Muscle layer of duodenum (tissue), 2 donors: Measurements from ENCODE around the gene HOXA4.

Source experiments
- H3K27ac ChIP-seq: one replicate; pipeline ENCODE4 v1.7.0; 2013; ENCODE audit warnings: mild to moderate bottlenecking, low read length
- H3K27me3 ChIP-seq: one replicate; pipeline ENCODE4 v1.7.0; 2013; ENCODE audit warnings: low read depth, mild to moderate bottlenecking, control low read depth, low read length
- H3K36me3 ChIP-seq, 2 donors: one replicate each; pipeline ENCODE4 v1.7.0; 2013; ENCODE audit warnings: low read length in 2 of 2, control low read depth in 1 of 2, mild to moderate bottlenecking in 1 of 2; ENCODE audit not compliant: insufficient read depth in 2 of 2, control insufficient read depth in 1 of 2
- H3K4me1 ChIP-seq, 2 donors: one replicate each; pipeline ENCODE4 v1.7.0; 2013; ENCODE audit warnings: low read length in 2 of 2, mild to moderate bottlenecking in 2 of 2, control low read depth in 1 of 2, moderate library complexity in 1 of 2; ENCODE audit not compliant: insufficient read depth in 2 of 2, control insufficient read depth in 1 of 2
- H3K4me3 ChIP-seq, 2 donors: one replicate each; pipeline ENCODE4 v1.7.0; 2013; ENCODE audit warnings: low read length in 2 of 2, low read depth in 1 of 2, mild to moderate bottlenecking in 1 of 2
- H3K9me3 ChIP-seq, 2 donors: one replicate each; pipeline ENCODE4 v1.7.0; 2013; ENCODE audit warnings: low read length in 2 of 2, control low read depth in 1 of 2, mild to moderate bottlenecking in 1 of 2; ENCODE audit not compliant: control insufficient read depth in 1 of 2
- donor health status: healthy.

Gene HOXA4

GRCh38 chr7:27130540-27131389 is at the start of gene HOXA4:
TSS of gene HOXA4 (minus strand) at chr7:27130757. CDS start at chr7:27130733, 24 bp downstream.
- Histone ChIP-seq H3K27me3 (no peaks in the 10 kb centered on the region), H3K9me3 (no peaks in the 10 kb centered on the region), H3K36me3 (no peaks in the 10 kb centered on the region), H3K4me1 (peaks cover 34 to 57% of the 10 kb centered on the region in 2 donors), H3K4me3 (peak within 1 kb of the TSS; percentile 64 to 70), H3K27ac (peak within 1 kb of the TSS; percentile 86)

- no peaks in the 10 kb centered on the region for H3K9me3 ChIP-seq
- H3K27me3 ChIP-seq = peaks cover 92% of the 10 kb centered on the region
- H3K36me3 ChIP-seq = no peaks in the 10 kb centered on the region
- H3K4me1 ChIP-seq = peaks cover 4 to 33% of the 10 kb centered on the region in 2 donors
- H3K4me3 ChIP-seq = peak overlapping the region; percentile 7 to 33
- no peak overlapping the region for H3K27ac ChIP-seq
These were observed 49.2 kb upstream of the HOXA4 start for GRCh38 chr7:27179503-27180430.

GRCh38 chr7:27179030-27179429 is 48.5 kb upstream of the HOXA4 start:
- no peaks in the 10 kb centered on the region for H3K36me3 ChIP-seq
- peaks cover 4 to 33% of the 10 kb centered on the region in 2 donors for H3K4me1 ChIP-seq
- H3K9me3 ChIP-seq = no peaks in the 10 kb centered on the region
- H3K4me3 ChIP-seq = no peak overlapping the region
- no peak overlapping the region for H3K27ac ChIP-seq
- peaks cover 95% of the 10 kb centered on the region for H3K27me3 ChIP-seq

GRCh38 chr7:27178366-27178765 is 47.8 kb upstream of the HOXA4 start:
- H3K27ac ChIP-seq = no peak overlapping the region
- H3K9me3 ChIP-seq = no peaks in the 10 kb centered on the region
- peaks cover 4 to 33% of the 10 kb centered on the region in 2 donors for H3K4me1 ChIP-seq
- H3K36me3 ChIP-seq = no peaks in the 10 kb centered on the region
- no peak overlapping the region for H3K4me3 ChIP-seq
- H3K27me3 ChIP-seq = peaks cover 93% of the 10 kb centered on the region

- no peak overlapping the region for H3K27ac ChIP-seq
- H3K4me3 ChIP-seq = no peak overlapping the region
- no peaks in the 10 kb centered on the region for H3K9me3 ChIP-seq
These were observed 47.3 kb upstream of the HOXA4 start for GRCh38 chr7:27177795-27178320.

GRCh38 chr7:27176962-27177794 is 46.6 kb upstream of the HOXA4 start:
- Histone ChIP-seq H3K36me3 (no peaks in the 10 kb centered on the region), H3K27ac (no peak overlapping the region), H3K4me3 (no peak overlapping the region), H3K27me3 (peaks cover 93% of the 10 kb centered on the region), H3K9me3 (no peaks in the 10 kb centered on the region), H3K4me1 (peaks cover 4 to 35% of the 10 kb centered on the region in 2 donors)

More at GRCh38 chr7:27177795-27178320, 47.3 kb upstream of the HOXA4 start:
- H3K27me3 ChIP-seq = peaks cover 93% of the 10 kb centered on the region
- peaks cover 4 to 33% of the 10 kb centered on the region in 2 donors for H3K4me1 ChIP-seq
- no peaks in the 10 kb centered on the region for H3K36me3 ChIP-seq

- Histone ChIP-seq H3K36me3 (no peaks in the 10 kb centered on the region), H3K9me3 (no peaks in the 10 kb centered on the region), H3K27ac (no peak overlapping the region), H3K27me3 (peaks cover 94% of the 10 kb centered on the region), H3K4me1 (peaks cover 4 to 35% of the 10 kb centered on the region in 2 donors), H3K4me3 (no peak overlapping the region)
These were observed 45.9 kb upstream of the HOXA4 start for GRCh38 chr7:27176524-27176845.

- H3K27me3 ChIP-seq = peaks cover 96% of the 10 kb centered on the region
These were observed 45.3 kb upstream of the HOXA4 start for GRCh38 chr7:27175626-27176523.

GRCh38 chr7:27174874-27175625 is 44.5 kb upstream of the HOXA4 start:
- Histone ChIP-seq H3K4me3 (no peak overlapping the region), H3K27me3 (peaks cover 96% of the 10 kb centered on the region), H3K27ac (no peak overlapping the region), H3K36me3 (no peaks in the 10 kb centered on the region), H3K4me1 (peaks cover 4 to 34% of the 10 kb centered on the region in 2 donors), H3K9me3 (no peaks in the 10 kb centered on the region)

More at GRCh38 chr7:27175626-27176523, 45.3 kb upstream of the HOXA4 start:
- Histone ChIP-seq H3K27ac (no peak overlapping the region), H3K4me3 (no peak overlapping the region), H3K9me3 (no peaks in the 10 kb centered on the region), H3K36me3 (no peaks in the 10 kb centered on the region), H3K4me1 (peaks cover 4 to 35% of the 10 kb centered on the region in 2 donors)
